ENCODE data around the gene DBH. TPM values are rescaled to one million over a fixed set of nuclear protein-coding genes. Genes with fewer than 3 reads are reported as not detected.
"Not testable (repeated sequence)": the region's sequence is repeated elsewhere in the genome, so short reads cannot be mapped to it uniquely, and the experiment has no call there.

DBH gene
- total RNA-seq, 1 donor from 2014 or later, result not detected

- not testable (repeated sequence) for DNase-seq
These were observed 10.2 kb upstream of the DBH start for GRCh38 chr9:133626008-133626407.

- DNase-seq, result no peak
These were observed 8.8 kb upstream of the DBH start for GRCh38 chr9:133627341-133627740.

- no peak for DNase-seq
These were observed 7.4 kb upstream of the DBH start for GRCh38 chr9:133628766-133629165.

- DNase-seq, result no peak
These were observed 6.7 kb upstream of the DBH start for GRCh38 chr9:133629221-133630110.

GRCh38 chr9:133631111-133631510 lies 5.1 kb upstream of the DBH start:
- DNase-seq, result no peak

GRCh38 chr9:133632806-133633680 lies 3.1 kb upstream of the DBH start:
- no peak for DNase-seq

GRCh38 chr9:133633681-133634080 lies 2.5 kb upstream of the DBH start:
- DNase-seq, result no peak

- no peak for DNase-seq
These were observed 2.0 kb upstream of the DBH start for GRCh38 chr9:133634081-133634691.

- no peak for DNase-seq
These were observed 1.1 kb upstream of the DBH start for GRCh38 chr9:133635098-133635497.

GRCh38 chr9:133636902-133637301 lies 739 bp downstream of the DBH start:
- no peak for DNase-seq

GRCh38 chr9:133637451-133638055 lies 1.4 kb downstream of the DBH start:
- DNase-seq, result no peak

- no peak for DNase-seq
These were observed 1.9 kb downstream of the DBH start for GRCh38 chr9:133638076-133638475.

GRCh38 chr9:133638711-133639110 lies 2.5 kb downstream of the DBH start:
- no peak for DNase-seq

GRCh38 chr9:133639613-133640012 lies 3.5 kb downstream of the DBH start:
- DNase-seq, result no peak

GRCh38 chr9:133640160-133640559 lies 4.0 kb downstream of the DBH start:
- DNase-seq, result no peak

- DNase-seq, result no peak
These were observed 4.6 kb downstream of the DBH start for GRCh38 chr9:133640580-133641395.

- DNase-seq, result no peak
These were observed 5.2 kb downstream of the DBH start for GRCh38 chr9:133641396-133641655.

- DNase-seq, result no peak
These were observed 5.9 kb downstream of the DBH start for GRCh38 chr9:133641861-133642595.

GRCh38 chr9:133642708-133643361 lies 6.7 kb downstream of the DBH start:
- DNase-seq, result peak; percentile 21

GRCh38 chr9:133643362-133643755 lies 7.2 kb downstream of the DBH start:
- DNase-seq, result no peak
